ENCODE data around the gene ZSWIM7.

- TF ChIP-seq POLR2AphosphoS5 (IDR thresholded peaks at IDR 0.05; ENCODE audit: low read depth, low read length) (no peak), REST (IDR thresholded peaks at IDR 0.05; ENCODE audit: insufficient read depth in 1 of 2, low read depth in 2 of 2, low read length in 2 of 2) (no peak), TAF1 (IDR thresholded peaks at IDR 0.05; ENCODE audit: borderline replicate concordance, insufficient read depth, low read length) (no peak)
These were observed 1.9 kb upstream of the ZSWIM7 start for GRCh38 chr17:16001226-16001897.
